WTC11 (cell line): ENCODE results near the gene USP8. TPM values are rescaled to one million over a fixed set of nuclear protein-coding genes. Genes with fewer than 3 reads are reported as not detected.
"Not testable (repeated sequence)": the region's sequence is repeated elsewhere in the genome, so short reads cannot be mapped to it uniquely, and the experiment has no call there.

Source experiments
- ATAC-seq: fragments of 200-7000 bp; cut with Tn5 transposase; 2 replicates; pipeline ENCODE4 v1.10.0; 2021; ENCODE audit warnings: mild to moderate bottlenecking, moderate library complexity
- CTCF ChIA-PET: fragments of 300-600 bp; sonication (Branson Sonifier 250); formaldehyde crosslinking; loops from one replicate; lab custom pipeline; 2021; ENCODE audit warnings: antibody characterized with exemption; lab: Charles Lee
- POLR2A ChIA-PET: fragments of 350-600 bp; sonication (Branson Sonifier 250); formaldehyde crosslinking; loops from one replicate; lab custom pipeline; 2021; ENCODE audit warnings: antibody characterized with exemption; lab: Charles Lee
- DNase-seq: peaks from one replicate; pipeline ENCODE4 v3.0.0; 2021; ENCODE audit warnings: low spot score
- H3K27ac Mint-ChIP-seq: 2 replicates; pipeline ENCODE4 v1.8.0; 2021; ENCODE audit warnings: mixed read lengths
- H3K27me3 Mint-ChIP-seq: 2 replicates; pipeline ENCODE4 v1.8.0; 2021; ENCODE audit warnings: low read depth, mild to moderate bottlenecking, moderate library complexity, mixed read lengths
- H3K36me3 Mint-ChIP-seq: 2 replicates; pipeline ENCODE4 v1.8.0; 2021; ENCODE audit warnings: mixed read lengths
- H3K4me1 Mint-ChIP-seq: 2 replicates; pipeline ENCODE4 v1.8.0; 2022; ENCODE audit warnings: mixed read lengths
- H3K4me3 Mint-ChIP-seq: 2 replicates; pipeline ENCODE4 v1.8.0; 2021; ENCODE audit warnings: mild to moderate bottlenecking, moderate library complexity, mixed read lengths
- H3K9me3 Mint-ChIP-seq: 2 replicates; pipeline ENCODE4 v1.8.0; 2021; ENCODE audit warnings: mixed read lengths
- CREB1 ChIP-seq: sonication (generic); formaldehyde crosslinking; IDR thresholded peaks from 2 replicates; pipeline ENCODE4 v1.8.0; 2023; ENCODE audit warnings: mild to moderate bottlenecking, missing genetic modification reagents
- NFYB ChIP-seq: sonication (generic); formaldehyde crosslinking; conservative IDR thresholded peaks from 2 replicates; pipeline ENCODE4 v1.8.0; 2022; ENCODE audit warnings: low read depth, missing genetic modification reagents
- NR1H2 ChIP-seq: sonication (generic); formaldehyde crosslinking; IDR thresholded peaks from 2 replicates; pipeline ENCODE4 v1.9.0; 2021; ENCODE audit warnings: mild to moderate bottlenecking, moderate library complexity, missing genetic modification reagents
- RELA ChIP-seq: sonication (generic); formaldehyde crosslinking; IDR thresholded peaks from 2 replicates; pipeline ENCODE4 v1.8.1; 2022; ENCODE audit warnings: missing genetic modification reagents, mild to moderate bottlenecking, borderline replicate concordance
- TEAD1 ChIP-seq: sonication (generic); formaldehyde crosslinking; IDR thresholded peaks from 2 replicates; pipeline ENCODE4 v1.8.0; 2022; ENCODE audit warnings: mild to moderate bottlenecking, missing genetic modification reagents
- ZBTB21 ChIP-seq: sonication (generic); formaldehyde crosslinking; IDR thresholded peaks from 2 replicates; pipeline ENCODE4 v1.8.1; 2023; ENCODE audit warnings: mild to moderate bottlenecking, missing genetic modification reagents, borderline replicate concordance
- ZNF263 ChIP-seq: sonication (generic); formaldehyde crosslinking; IDR thresholded peaks from 2 replicates; pipeline ENCODE4 v1.8.1; 2022; ENCODE audit warnings: low read depth, mild to moderate bottlenecking, moderate library complexity, missing genetic modification reagents
- ZNF532 ChIP-seq: fragments of 250-450 bp; sonication (Bioruptor Pico); IDR thresholded peaks from 2 replicates; pipeline ENCODE4 v1.9.0; 2021; ENCODE audit warnings: mild to moderate bottlenecking, borderline replicate concordance
- total RNA-seq: library from RNA; stranded (reverse); gene quantifications from 3 replicates; pipeline ENCODE4 v1.2.3, GENCODE V29; 2021
- TF ChIP-seq, protein P1 (sequence below): fragments of 250-450 bp; sonication (Bioruptor Pico); IDR thresholded peaks from 2 replicates; pipeline ENCODE4 v2.1.2; 2022; ENCODE audit warnings: mild to moderate bottlenecking, moderate library complexity
- TF ChIP-seq, protein P2 (sequence below): sonication (generic); formaldehyde crosslinking; IDR thresholded peaks from 2 replicates; pipeline ENCODE4 v1.8.0; 2022; ENCODE audit warnings: mild to moderate bottlenecking, missing genetic modification reagents
- TF ChIP-seq, protein P3 (sequence below): sonication (generic); formaldehyde crosslinking; IDR thresholded peaks from 2 replicates; pipeline ENCODE4 v1.8.0; 2023; ENCODE audit warnings: missing genetic modification reagents
- TF ChIP-seq, protein P4 (sequence below): sonication (generic); formaldehyde crosslinking; IDR thresholded peaks from 2 replicates; pipeline ENCODE4 v1.8.0; 2023; ENCODE audit warnings: missing genetic modification reagents, mild to moderate bottlenecking, borderline replicate concordance
- TF ChIP-seq, protein P5 (sequence below): sonication (generic); formaldehyde crosslinking; IDR thresholded peaks from 2 replicates; pipeline ENCODE4 v1.8.1; 2023; ENCODE audit warnings: mild to moderate bottlenecking, moderate library complexity, missing genetic modification reagents

Gene USP8
- total RNA-seq, 1 experiment from 2014 or later: 63.7 TPM

DNA sequence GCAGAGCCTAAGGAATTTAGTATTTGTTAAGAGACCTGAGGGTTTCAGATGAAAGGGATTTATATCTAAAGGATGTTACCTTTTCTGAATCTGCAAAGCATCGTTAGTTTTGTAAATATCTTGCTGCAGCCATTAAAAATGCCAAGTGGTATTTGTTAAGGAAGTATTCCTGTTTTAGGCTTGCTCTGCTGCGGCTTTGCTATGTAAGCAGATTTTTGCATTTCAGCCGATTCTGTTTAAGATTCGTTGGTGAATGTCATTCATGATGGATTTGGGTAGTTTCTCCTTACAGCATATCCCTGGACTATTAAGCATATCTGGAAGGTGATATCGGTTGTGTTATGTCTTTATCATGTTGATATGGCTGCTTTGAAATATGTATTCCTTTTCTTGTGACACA is 1.0 kb downstream of the USP8 start:
- DNase-seq: no peak
- peaks cover 14% of the 10 kb centered on the region for H3K4me1 Mint-ChIP-seq
- ChIA-PET POLR2A (interaction anchor here (0.7 kb wide), 2 partner anchors 72 to 341 kb away, joined by 3 read pairs; no protein-coding TSS in a partner anchor), CTCF (interaction anchor here (0.7 kb wide), 1 partner anchor 10 kb away, joined by 4 read pairs; no protein-coding TSS in a partner anchor)
- H3K27ac Mint-ChIP-seq: peak overlapping the region; percentile 96
- 0 out of 2 replicates have a peak, but pooled peaks cover 3% of the 10 kb centered on the region for H3K36me3 Mint-ChIP-seq
- no peaks in the 10 kb centered on the region for H3K9me3 Mint-ChIP-seq
- no peak for ATAC-seq
- no peaks in the 10 kb centered on the region for H3K27me3 Mint-ChIP-seq
- H3K4me3 Mint-ChIP-seq: peak overlapping the region; percentile 95
- TF ChIP-seq NR1H2 (CRISPR knock-in tag): no peak
- TF ChIP-seq, protein P1, sequence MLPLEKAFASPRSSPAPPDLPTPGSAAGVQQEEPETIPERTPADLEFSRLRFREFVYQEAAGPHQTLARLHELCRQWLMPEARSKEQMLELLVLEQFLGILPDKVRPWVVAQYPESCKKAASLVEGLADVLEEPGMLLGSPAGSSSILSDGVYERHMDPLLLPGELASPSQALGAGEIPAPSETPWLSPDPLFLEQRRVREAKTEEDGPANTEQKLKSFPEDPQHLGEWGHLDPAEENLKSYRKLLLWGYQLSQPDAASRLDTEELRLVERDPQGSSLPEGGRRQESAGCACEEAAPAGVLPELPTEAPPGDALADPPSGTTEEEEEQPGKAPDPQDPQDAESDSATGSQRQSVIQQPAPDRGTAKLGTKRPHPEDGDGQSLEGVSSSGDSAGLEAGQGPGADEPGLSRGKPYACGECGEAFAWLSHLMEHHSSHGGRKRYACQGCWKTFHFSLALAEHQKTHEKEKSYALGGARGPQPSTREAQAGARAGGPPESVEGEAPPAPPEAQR: no peak
- TF ChIP-seq TEAD1: no peak
- TF ChIP-seq, protein P2, sequence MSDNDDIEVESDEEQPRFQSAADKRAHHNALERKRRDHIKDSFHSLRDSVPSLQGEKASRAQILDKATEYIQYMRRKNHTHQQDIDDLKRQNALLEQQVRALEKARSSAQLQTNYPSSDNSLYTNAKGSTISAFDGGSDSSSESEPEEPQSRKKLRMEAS (CRISPR knock-in tag): no peak
- TF ChIP-seq NFYB (CRISPR knock-in tag): no peak
- TF ChIP-seq ZNF263 (CRISPR knock-in tag): no peak
- TF ChIP-seq RELA (CRISPR knock-in tag): no peak
- no peak for TF ChIP-seq ZNF532 (CRISPR knock-in tag)
- TF ChIP-seq, protein P3, sequence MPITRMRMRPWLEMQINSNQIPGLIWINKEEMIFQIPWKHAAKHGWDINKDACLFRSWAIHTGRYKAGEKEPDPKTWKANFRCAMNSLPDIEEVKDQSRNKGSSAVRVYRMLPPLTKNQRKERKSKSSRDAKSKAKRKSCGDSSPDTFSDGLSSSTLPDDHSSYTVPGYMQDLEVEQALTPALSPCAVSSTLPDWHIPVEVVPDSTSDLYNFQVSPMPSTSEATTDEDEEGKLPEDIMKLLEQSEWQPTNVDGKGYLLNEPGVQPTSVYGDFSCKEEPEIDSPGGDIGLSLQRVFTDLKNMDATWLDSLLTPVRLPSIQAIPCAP (CRISPR knock-in tag): no peak
- TF ChIP-seq ZBTB21 (CRISPR knock-in tag): no peak
- TF ChIP-seq CREB1 (CRISPR knock-in tag): no peak
- TF ChIP-seq, protein P4, sequence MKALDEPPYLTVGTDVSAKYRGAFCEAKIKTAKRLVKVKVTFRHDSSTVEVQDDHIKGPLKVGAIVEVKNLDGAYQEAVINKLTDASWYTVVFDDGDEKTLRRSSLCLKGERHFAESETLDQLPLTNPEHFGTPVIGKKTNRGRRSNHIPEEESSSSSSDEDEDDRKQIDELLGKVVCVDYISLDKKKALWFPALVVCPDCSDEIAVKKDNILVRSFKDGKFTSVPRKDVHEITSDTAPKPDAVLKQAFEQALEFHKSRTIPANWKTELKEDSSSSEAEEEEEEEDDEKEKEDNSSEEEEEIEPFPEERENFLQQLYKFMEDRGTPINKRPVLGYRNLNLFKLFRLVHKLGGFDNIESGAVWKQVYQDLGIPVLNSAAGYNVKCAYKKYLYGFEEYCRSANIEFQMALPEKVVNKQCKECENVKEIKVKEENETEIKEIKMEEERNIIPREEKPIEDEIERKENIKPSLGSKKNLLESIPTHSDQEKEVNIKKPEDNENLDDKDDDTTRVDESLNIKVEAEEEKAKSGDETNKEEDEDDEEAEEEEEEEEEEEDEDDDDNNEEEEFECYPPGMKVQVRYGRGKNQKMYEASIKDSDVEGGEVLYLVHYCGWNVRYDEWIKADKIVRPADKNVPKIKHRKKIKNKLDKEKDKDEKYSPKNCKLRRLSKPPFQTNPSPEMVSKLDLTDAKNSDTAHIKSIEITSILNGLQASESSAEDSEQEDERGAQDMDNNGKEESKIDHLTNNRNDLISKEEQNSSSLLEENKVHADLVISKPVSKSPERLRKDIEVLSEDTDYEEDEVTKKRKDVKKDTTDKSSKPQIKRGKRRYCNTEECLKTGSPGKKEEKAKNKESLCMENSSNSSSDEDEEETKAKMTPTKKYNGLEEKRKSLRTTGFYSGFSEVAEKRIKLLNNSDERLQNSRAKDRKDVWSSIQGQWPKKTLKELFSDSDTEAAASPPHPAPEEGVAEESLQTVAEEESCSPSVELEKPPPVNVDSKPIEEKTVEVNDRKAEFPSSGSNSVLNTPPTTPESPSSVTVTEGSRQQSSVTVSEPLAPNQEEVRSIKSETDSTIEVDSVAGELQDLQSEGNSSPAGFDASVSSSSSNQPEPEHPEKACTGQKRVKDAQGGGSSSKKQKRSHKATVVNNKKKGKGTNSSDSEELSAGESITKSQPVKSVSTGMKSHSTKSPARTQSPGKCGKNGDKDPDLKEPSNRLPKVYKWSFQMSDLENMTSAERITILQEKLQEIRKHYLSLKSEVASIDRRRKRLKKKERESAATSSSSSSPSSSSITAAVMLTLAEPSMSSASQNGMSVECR (CRISPR knock-in tag): no peak
- TF ChIP-seq, protein P5, sequence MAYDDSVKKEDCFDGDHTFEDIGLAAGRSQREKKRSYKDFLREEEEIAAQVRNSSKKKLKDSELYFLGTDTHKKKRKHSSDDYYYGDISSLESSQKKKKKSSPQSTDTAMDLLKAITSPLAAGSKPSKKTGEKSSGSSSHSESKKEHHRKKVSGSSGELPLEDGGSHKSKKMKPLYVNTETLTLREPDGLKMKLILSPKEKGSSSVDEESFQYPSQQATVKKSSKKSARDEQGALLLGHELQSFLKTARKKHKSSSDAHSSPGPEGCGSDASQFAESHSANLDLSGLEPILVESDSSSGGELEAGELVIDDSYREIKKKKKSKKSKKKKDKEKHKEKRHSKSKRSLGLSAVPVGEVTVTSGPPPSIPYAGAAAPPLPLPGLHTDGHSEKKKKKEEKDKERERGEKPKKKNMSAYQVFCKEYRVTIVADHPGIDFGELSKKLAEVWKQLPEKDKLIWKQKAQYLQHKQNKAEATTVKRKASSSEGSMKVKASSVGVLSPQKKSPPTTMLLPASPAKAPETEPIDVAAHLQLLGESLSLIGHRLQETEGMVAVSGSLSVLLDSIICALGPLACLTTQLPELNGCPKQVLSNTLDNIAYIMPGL (CRISPR knock-in tag): no peak

DNA sequence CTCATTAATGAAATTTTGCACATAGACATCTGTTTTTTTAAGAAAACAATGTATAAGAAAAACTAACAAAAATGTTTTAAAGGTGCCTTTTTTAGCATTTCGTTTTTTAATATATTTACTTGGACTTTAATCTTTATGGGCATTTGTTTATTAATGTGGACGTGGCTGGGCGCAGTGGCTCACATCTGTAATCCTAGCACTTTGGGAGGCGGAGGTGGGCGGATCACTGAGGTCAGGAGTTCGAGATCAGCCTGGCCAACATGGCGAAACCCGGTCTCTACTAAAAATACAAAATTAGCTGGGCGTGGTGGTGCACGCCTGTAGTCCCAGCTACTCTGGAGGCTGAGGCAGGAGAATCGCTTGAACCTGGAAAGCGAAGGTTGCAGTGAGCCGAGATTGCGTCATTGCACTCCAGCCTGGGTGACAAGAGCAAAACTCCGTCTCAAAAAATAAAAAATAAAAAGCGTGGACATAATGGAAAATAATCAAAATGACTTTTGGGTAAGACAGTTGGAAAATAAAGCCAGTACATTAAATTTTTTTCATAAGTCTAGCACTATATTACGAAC is 1.6 kb downstream of the USP8 start:
- H3K27me3 Mint-ChIP-seq, H3K27ac Mint-ChIP-seq, ATAC-seq, H3K36me3 Mint-ChIP-seq, H3K9me3 Mint-ChIP-seq, POLR2A ChIA-PET, DNase-seq, CTCF ChIA-PET: not testable (repeated sequence)
- H3K4me1 Mint-ChIP-seq: peaks cover 14% of the 10 kb centered on the region
- H3K4me3 Mint-ChIP-seq: peak overlapping the region; percentile 95
